SW480 (cell line): ENCODE results near the gene MYL6.
"Not testable (repeated sequence)": the region's sequence is repeated elsewhere in the genome, so short reads cannot be mapped to it uniquely, and the experiment has no call there.

ENCODE experiments used
- DNase-seq: peaks from one replicate; pipeline ENCODE4 v3.0.0-alpha.2; 2016; ENCODE audit warnings: low spot score

MYL6 gene

GRCh38 chr12:56156464-56157200 lies 1.5 kb upstream of the MYL6 start:
- not testable (repeated sequence) for DNase-seq

- peak; percentile 94 for DNase-seq
Measured at GRCh38 chr12:56157201-56158028, 744 bp upstream of the MYL6 start.

- DNase-seq, result peak; percentile 62
Measured at GRCh38 chr12:56158926-56159461, 835 bp downstream of the MYL6 start.

- DNase-seq, result no peak
Measured at GRCh38 chr12:56159482-56160192, 1.5 kb downstream of the MYL6 start.

GRCh38 chr12:56160193-56160763 lies 2.1 kb downstream of the MYL6 start:
- no peak for DNase-seq

- DNase-seq, result no peak
Measured at GRCh38 chr12:56160894-56161689, 2.9 kb downstream of the MYL6 start.

GRCh38 chr12:56161690-56162351 lies 3.7 kb downstream of the MYL6 start:
- DNase-seq, result no peak

GRCh38 chr12:56162468-56163290 lies 4.5 kb downstream of the MYL6 start:
- DNase-seq, result no peak

- DNase-seq, result no peak
Measured at GRCh38 chr12:56163533-56164344, 5.6 kb downstream of the MYL6 start.

GRCh38 chr12:56164345-56164729 lies 6.2 kb downstream of the MYL6 start:
- no peak for DNase-seq

GRCh38 chr12:56165369-56165768 lies 7.2 kb downstream of the MYL6 start:
- no peak for DNase-seq

- DNase-seq, result no peak
Measured at GRCh38 chr12:56169229-56169759, 11.1 kb downstream of the MYL6 start.

GRCh38 chr12:56172839-56173238 lies 14.7 kb downstream of the MYL6 start:
- DNase-seq, result no peak

GRCh38 chr12:56178347-56178746 lies 20.2 kb downstream of the MYL6 start:
- no peak for DNase-seq

- no peak for DNase-seq
Measured at GRCh38 chr12:56186957-56187356, 28.8 kb downstream of the MYL6 start.

- DNase-seq, result no peak
Measured at GRCh38 chr12:56188131-56188777, 30.1 kb downstream of the MYL6 start.

- DNase-seq, result no peak
Measured at GRCh38 chr12:56188778-56189098, 30.6 kb downstream of the MYL6 start.
